HG02943 (cell line): ENCODE data around the gene BCAT1.
"Not testable (repeated sequence)": the region's sequence is repeated elsewhere in the genome, so short reads cannot be mapped to it uniquely, and the experiment has no call there.

Source experiments
- ATAC-seq: cut with Tn5 transposase; IDR thresholded peaks from one replicate; pipeline ENCODE4 v1.9.1; 2021; ENCODE audit warnings: mild to moderate bottlenecking, low read depth, moderate library complexity; ENCODE audit not compliant: unreplicated experiment

BCAT1 gene

DNA sequence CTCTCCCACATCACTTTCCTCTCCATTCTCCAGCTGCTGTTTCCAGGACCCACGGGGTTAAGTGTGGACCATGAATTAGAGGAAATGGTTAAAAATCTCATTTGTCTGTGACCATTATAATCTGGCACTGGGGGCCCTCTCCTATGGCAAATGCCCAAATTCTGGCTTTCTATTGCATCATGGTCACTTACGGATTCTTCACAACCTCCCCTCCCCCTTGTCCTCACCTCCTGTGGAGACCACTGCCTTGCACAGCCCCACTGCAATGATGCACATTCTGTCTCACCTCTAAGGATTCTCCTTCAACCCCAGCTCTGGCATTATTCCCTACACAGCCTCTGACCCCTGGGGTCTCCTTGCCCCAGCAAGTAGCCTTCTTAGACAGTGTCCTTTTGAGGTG lies 18.9 kb downstream of the BCAT1 start:
- no peak for ATAC-seq

DNA sequence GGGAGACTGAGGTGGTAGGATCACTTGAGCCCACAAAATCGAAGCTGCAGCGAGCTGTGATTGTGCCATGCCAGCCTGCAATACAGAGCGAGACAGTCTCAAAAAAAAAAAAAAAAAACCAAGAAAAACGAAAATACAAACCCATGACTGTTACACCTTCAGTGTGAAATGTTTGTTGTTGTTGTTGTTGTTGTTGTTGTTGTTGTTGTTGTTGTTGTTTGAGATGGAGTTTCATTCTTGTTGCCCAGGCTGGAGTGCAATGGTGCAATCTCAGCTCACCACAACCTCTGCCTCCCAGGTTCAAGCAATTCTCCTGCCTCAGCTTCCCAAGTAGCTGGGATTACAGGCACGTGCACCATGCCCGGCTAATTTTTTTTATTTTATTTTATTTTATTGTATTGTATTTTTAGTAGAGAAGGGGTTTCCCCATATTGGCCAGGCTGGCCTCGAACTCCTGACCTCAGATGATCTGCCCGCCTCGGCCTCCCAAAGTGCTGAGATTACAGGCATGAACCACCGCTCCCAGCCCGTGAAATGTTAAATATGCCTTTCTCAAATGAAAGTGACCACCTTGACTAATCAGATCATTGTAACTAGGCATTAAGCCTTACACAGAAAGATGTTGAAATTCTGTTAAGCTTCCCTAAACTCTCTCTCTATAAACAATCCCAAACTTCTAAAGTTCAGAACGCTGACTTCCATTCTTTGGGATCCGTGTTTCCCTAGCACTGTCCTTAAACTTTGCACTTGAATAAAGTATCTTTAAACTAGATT lies 20.2 kb downstream of the BCAT1 start:
- ATAC-seq: not testable (repeated sequence)

DNA sequence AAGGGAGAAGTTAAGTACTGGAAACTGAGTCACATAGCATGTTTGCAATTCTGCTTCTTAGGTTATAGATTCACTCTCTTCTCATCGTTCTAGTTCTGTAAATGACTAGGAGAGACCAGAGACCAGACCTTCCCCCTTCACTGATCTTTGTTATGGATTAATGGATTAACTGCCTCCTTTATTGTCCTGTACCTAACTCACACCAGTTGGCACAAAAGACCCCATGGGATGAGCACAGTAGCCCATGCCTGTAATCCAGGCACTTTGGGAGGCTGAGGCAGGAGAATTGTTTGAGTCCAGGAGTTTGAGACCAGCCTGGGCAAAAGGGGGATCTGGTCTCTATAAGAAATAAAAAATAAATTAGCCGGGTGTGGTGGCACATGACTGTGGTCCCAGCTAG lies 20.8 kb downstream of the BCAT1 start:
- ATAC-seq: no peak

DNA sequence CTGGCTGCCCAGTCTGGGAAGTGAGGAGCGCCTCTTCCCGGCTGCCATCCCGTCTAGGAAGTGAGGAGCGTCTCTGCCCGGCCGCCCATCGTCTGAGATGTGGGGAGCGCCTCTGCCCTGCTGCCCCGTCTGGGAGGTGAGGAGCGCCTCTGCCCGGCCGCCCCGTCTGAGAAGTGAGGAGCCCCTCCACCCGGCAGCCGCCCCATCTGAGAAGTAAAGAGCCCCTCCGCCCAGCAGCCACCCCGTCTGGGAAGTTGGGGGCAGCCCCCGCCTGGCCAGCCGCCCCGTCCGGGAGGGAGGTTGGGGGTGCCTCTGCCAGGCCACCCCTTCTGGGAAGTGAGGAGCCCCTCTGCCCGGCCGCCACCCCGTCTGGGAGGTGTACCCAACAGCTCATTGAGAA lies 22.8 kb downstream of the BCAT1 start:
- not testable (repeated sequence) for ATAC-seq

DNA sequence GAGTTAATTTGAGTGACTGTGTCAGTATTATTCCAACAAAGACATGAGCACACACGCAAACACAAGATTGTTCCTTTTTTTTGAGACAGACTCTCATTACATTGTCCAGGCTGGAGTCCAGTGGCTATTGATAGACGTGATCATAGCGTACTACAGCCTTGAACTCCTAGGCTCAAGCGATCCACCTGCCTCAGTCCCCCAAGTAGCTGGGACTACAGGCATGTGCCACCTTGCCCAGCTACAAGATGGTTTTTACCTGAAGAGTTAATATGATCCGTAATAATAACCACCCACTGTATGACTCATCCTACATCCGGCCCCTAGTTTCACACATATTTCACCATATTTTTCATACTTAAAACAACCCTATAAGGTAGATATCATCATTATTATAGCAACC lies 26.8 kb downstream of the BCAT1 start:
- ATAC-seq: no peak

DNA sequence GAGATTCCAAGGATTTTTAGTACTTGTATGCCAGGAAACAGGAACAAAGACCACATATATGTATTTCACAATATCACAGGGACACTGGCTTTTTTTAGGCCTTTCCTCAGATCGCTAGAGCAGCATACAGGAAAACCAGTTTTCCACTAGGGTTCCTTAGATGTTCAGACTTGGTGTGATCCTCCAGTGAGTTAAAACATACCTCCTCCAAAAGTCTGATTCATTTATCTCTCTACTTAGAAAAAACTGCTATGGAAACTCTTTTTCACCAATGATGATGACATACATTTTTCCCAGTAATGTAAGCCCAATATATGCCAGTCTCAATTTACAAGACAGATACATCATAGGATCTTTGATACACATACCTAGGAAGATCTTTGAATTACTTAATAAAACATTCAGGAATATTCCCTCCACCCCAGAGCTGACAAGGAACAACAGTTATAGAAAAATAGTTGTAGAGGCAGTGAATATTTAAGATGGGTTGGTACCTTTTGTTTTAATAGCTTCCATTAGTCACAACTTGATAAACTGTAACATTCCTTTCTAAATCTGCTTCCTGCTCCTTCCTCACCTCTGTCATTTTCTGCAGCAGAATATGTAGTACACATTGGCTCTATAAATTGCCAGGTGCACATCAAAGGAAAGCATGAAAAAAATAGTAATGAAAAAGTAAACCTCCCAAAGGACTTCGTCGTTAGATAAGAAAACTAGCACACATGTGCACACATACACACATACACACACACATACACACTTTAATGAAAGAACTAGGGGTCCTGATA lies 27.5 kb downstream of the BCAT1 start:
- ATAC-seq: no peak

DNA sequence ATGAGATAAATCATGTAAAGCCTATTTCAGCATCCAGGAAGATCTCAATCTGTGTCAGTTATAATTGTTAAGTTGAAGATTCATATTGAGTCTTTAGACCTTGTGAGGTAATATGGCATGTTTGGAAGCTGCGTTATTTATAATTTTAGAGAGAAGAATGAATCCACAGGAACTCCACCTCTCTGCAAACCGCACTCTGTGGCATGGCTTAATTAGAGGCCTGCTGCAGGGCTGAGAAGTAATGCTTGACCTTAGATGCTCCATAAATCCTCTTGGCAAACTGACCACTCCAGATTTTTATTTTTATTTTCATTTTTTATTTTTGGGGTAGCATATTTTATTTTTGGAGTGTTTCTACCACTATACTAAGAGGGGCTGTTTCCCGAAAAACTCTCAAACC lies 28.8 kb downstream of the BCAT1 start:
- ATAC-seq: no peak

DNA sequence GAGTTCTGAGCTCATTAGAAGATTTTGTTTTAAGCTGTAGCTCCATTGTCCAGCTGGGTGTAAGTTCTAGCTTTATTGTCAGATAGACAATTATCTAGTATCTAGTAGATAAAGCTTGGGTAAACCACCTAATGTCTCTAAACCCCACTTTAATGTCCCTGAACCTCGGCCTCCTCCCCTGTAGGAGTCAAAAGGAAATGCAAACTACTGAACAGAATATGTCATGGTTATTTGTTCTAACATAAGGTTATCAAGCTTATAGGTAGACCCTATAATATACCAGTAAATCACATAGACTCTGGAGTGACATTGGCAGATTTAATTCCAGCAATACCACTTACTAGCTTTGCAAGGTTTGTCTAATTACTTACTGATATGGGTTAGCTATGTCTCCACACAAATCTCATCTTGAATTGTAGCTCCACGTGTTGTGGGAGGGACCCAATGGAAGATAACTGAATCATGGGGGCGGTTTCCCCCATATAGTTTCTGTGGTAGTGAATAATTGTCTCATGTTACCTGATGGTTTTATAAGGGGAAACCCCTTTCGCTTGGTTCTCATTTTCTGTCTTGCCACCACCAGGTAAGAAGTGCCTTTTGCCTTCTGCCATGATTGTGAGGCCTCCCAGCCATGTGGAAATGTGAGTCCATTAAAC lies 29.4 kb downstream of the BCAT1 start:
- no peak for ATAC-seq

DNA sequence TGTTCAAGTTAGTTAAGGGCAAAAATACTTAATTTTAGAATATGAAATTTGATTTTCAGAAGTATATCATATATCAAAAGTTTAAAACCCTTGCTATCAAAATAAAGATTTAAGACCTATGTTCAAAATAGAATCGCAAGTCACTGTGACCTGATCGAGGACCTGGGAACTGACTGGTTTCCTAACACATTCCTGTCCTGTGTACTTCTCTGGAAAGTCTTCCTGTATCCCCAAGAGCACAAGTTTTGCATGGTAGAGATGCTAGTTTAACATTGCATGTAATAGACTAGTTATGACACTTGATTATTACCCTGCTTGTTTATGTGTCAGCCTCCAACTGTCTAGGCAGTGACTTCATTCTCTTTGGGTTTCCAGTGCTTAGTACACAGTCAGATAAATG lies 30.3 kb downstream of the BCAT1 start:
- ATAC-seq: no peak

DNA sequence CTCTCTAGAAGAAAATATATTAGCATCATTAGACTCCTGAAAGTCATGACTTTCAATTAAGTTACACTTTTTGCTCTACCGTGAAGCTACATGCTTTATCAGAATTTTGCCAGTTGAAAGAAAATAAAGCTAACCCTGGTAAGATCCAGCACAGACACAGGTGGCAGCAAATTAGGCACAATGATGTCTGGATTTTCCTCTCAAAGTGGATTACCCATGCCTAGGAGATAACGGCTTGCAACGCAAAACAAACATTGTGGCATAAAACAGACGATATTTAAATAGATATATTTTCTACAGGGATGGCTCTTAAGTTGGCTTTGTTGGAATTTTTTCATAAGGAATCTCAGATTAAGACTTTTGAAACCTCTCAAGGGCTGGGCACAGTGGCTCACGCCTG lies 33.4 kb downstream of the BCAT1 start:
- ATAC-seq: no peak

DNA sequence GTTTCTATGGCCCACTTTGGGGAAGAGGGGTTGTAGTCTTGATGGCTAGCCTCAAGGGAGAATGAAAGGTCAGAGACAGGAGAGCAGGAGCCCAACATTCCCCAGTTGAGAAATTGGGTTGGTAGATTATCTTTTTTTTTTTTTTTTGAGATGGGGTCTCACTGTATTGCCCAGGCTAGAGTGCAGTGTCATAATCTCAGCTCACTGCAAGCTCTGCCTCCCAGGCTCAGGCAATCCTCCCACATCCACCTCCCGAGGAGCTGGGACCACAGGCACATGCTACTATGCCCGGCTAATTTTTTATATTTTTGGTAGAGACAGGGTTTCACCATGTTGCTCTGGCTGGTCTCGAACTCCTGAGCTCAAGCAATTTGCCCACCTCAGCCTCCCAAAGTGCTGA lies 34.9 kb downstream of the BCAT1 start:
- ATAC-seq: no peak

DNA sequence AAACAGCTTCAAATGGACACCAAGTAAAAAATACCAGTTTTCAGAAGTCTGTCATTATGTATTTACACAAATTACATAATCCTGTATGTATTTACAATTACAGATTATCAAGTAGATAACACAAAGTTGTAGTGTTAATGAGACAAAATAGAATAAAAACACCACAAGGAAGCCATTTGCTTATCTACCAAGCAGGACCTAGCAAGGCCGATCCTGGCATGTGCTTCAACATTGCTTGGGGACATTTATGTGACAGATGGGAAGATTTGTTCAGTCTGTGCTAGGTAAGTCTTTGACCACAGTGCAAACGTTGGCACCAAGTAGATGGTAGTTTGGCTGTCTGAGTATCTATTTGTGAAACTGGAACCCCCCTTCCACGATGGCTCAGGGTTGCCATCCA lies 35.8 kb downstream of the BCAT1 start:
- no peak for ATAC-seq

DNA sequence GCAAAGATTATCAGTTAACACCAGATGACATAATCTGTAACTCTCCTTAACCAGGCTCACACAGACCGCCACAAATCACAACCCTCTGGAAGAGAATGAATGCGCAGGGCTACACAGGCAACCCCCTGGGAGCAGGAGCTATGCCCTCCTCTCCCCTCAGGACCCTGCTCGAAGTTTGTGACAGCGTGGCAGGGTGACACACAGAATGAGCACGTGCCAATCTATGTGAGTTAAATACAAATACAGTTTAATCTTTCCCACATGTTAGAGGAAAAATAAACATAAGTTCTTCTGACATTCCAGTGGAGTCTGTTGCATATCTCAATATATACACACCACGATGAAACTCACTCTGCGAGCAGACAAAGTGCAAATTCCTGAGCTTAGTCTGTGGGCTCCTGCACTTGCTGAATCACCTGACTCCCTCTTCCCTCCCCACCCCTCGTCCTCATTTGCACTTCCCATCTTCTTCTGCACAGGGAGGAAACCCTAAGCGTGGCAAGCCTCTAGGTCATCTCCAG lies 37.6 kb downstream of the BCAT1 start:
- no peak for ATAC-seq

DNA sequence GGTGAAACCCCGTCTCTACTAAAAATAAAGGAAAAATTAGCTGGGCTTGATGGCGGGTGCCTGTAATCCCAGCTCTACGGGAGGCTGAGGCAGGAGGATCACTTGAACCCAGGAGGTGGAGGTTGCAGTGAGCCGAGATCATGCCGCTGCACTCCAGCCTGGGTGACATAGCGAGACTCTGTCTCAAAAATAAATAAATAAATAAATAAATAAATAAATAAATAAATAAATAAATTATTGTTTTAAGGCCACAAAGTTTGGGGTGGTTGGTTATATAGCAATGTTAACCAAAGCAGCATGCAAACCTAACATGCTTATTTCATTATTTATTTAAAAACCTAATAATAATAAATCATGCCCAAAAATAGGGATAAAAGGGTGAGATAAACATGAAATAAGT lies 38.7 kb downstream of the BCAT1 start:
- ATAC-seq: not testable (repeated sequence)

DNA sequence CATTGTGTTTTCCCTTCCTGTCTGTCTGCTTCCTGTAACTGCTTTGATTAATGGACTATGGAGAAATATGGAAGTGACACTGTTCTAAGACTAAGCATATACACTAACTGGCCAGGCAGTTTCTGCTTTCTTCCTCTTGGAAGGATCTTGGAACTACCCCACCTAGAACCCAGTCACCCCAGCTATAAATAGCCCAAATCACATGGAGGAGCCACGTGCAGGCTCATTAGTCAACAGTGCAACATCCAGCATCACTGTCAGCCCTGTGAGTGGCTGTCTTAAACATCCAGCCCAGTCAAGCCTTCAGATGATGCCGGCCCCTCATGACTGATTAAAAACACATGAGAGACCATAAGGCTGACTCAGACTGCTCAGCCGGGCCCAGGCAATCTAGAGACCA lies 39.2 kb downstream of the BCAT1 start:
- ATAC-seq: no peak

DNA sequence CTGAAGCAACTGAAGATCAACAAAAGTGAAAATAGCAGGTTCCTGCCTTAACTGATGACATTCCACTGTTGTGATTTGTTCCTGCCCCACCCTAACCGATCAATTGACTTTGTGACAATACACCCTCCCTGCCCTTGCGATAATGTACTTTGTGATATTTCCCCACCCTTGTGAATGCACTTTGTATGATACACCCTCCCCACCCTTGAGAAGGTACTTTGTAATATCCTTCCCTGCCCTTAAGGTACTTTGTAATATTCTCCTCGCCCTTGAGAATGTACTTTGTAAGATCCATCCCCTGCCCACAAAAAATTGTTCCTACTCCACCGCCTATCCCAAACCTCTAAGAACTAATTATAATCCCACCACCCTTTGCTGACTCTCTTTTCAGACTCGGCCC lies 41.4 kb downstream of the BCAT1 start:
- ATAC-seq: no peak

DNA sequence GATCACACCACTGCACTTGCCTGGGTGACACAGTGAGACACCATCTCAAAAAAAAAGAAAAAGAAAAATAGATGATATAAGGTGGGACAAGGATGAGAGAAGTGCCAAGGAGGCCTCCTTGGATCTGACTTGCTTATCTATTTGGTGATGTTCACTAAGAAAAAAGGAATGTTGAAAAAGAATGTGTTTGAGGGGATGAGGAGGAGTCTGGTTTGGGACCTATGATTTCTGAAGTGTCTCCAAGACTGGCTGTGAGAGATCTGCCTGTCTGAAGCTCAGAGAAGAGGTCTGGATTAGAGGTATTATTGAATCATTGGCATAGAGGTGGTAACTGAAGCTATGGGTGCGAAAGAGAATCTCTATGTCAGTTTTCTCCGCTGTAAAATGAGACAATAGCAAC lies 42.8 kb downstream of the BCAT1 start:
- ATAC-seq: no peak

DNA sequence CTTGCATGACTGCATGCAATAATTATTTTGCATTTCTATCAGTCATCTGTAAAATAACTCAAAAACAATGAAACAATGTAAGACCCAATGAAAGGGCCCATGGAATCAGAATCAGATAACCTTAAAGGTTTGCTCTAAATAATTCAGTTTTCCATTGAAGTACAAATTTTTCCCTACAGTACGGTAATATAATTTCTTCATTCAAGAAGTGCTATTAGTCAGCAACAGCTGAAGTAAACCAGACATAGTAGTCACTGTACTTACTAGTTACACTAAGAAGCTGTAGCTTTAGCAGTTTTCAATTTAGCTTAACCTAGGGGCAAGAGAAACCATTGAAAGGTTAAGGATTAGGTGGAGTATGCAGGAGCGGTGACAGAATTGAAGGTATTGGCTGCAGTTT lies 43.5 kb downstream of the BCAT1 start:
- ATAC-seq: no peak

DNA sequence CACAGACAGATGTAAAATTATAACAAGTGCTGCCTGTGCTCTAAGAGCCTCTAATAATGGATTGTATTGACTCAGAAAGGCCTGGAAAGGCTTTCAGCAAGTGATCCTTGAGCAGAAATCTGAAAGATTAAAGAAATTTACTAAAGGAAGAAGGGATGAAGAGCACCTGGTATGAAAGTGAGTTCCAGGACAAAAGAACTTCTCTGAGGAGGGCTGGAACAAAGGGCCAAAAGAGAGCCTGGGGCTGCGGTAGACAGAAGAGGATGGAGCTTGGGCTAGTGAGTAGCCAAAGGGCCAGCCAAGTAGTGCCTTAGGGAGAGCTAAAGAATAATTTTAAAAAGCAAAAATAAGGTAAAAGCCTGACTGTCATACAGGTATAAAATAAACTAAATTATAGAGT lies 44.0 kb downstream of the BCAT1 start:
- ATAC-seq: no peak

DNA sequence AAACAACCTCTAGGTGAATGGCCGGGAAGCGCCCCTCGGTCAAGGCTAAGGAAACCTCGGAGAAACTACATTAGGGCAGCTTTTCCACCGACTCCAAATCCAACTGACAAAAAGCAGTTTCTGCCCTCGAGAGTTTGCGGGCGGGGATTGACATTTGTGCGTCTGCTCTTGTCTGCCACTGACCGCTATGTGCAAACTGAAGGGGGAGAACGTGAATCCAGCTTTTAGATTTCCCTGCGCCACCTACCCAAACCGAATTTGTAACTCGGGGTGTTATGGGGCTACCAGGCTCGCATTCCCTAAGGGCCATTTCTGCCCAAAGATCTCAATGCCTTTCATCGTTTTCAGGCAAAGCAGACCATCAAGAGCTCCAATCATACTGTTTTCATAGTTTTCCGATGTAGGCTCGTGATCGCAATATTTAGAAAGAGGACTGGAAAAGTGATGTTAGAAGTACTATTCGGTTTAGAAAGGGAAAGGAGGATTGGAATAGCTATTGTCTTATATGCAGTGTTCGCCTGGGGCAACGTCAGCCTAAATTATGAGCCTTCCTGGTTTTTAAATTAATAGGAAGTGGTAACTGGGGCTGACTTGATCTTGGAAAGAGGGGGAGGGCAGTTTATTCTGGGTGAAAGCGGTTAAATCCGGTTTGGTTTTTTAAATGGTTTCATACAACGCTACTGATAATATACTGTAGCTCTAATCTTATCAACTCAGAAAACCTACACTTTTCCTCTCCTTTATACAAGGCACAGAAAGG lies 45.4 kb downstream of the BCAT1 start:
- ATAC-seq: no peak
